Neural crest cell (in vitro differentiated cells): ENCODE data around the gene EMP2. TPM values are rescaled to one million over a fixed set of nuclear protein-coding genes. Genes with fewer than 3 reads are reported as not detected.

Experiments
- DNase-seq: peaks from one replicate; pipeline ENCODE4 v3.0.0; 2021; ENCODE audit warnings: low read depth, mixed read lengths, low spot score
- H3K27ac Mint-ChIP-seq: one replicate; pipeline ENCODE4 v1.8.0; 2021; ENCODE audit warnings: mild to moderate bottlenecking, mixed read lengths; ENCODE audit not compliant: unreplicated experiment
- H3K27me3 Mint-ChIP-seq: 2 replicates; pipeline ENCODE4 v1.8.0; 2021; ENCODE audit warnings: low read depth, mild to moderate bottlenecking, mixed read lengths
- H3K36me3 Mint-ChIP-seq: 2 replicates; pipeline ENCODE4 v1.8.0; 2021; ENCODE audit warnings: low read depth, mild to moderate bottlenecking, mixed read lengths
- H3K4me1 Mint-ChIP-seq: 2 replicates; pipeline ENCODE4 v1.8.0; 2021; ENCODE audit warnings: mixed read lengths
- H3K4me3 Mint-ChIP-seq: one replicate; pipeline ENCODE4 v1.8.0; 2021; ENCODE audit warnings: mild to moderate bottlenecking, mixed read lengths
- H3K9me3 Mint-ChIP-seq: 2 replicates; pipeline ENCODE4 v1.8.0; 2021; ENCODE audit warnings: mixed read lengths
- total RNA-seq: library from RNA; stranded (reverse); gene quantifications from 2 replicates; pipeline ENCODE4 v1.2.1, GENCODE V29; 2021
- TF ChIP-seq, protein P1 (sequence below): fragments of 200-600 bp; sonication (generic); conservative IDR thresholded peaks from 2 replicates; pipeline ENCODE4 v1.5.0; 2021; ENCODE audit warnings: antibody characterized with exemption, mild to moderate bottlenecking

Gene EMP2
- total RNA-seq, 1 donor from 2014 or later = 23.4 TPM

DNA sequence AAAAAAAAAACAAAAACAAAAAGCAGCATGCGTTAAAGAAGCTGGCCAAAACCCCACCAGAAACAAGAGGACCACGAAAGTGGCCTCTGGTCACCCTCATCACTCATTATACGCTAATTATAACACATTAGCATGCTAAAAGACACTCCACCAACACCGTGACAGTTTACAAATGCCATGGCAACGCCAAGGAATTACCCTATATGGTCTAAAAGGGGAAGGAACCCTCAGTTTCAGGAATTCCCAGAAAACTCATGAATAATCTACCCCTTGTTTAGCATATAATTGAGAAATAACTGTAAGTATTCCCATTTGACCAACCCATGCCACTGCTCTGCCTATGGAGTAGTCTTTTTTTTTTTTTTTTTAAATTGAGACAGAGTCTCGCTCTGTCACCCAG is 77.6 kb downstream of the EMP2 start:
- H3K27ac Mint-ChIP-seq = peak overlapping the region; percentile 47
- DNase-seq = no peak
- TF ChIP-seq, protein P1, sequence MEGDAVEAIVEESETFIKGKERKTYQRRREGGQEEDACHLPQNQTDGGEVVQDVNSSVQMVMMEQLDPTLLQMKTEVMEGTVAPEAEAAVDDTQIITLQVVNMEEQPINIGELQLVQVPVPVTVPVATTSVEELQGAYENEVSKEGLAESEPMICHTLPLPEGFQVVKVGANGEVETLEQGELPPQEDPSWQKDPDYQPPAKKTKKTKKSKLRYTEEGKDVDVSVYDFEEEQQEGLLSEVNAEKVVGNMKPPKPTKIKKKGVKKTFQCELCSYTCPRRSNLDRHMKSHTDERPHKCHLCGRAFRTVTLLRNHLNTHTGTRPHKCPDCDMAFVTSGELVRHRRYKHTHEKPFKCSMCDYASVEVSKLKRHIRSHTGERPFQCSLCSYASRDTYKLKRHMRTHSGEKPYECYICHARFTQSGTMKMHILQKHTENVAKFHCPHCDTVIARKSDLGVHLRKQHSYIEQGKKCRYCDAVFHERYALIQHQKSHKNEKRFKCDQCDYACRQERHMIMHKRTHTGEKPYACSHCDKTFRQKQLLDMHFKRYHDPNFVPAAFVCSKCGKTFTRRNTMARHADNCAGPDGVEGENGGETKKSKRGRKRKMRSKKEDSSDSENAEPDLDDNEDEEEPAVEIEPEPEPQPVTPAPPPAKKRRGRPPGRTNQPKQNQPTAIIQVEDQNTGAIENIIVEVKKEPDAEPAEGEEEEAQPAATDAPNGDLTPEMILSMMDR = no peak
- no peaks in the 10 kb centered on the region for H3K27me3 Mint-ChIP-seq
- no peaks in the 10 kb centered on the region for H3K4me1 Mint-ChIP-seq
- H3K4me3 Mint-ChIP-seq = no peak overlapping the region
- H3K9me3 Mint-ChIP-seq = peaks cover 5% of the 10 kb centered on the region
- no peaks in the 10 kb centered on the region for H3K36me3 Mint-ChIP-seq

DNA sequence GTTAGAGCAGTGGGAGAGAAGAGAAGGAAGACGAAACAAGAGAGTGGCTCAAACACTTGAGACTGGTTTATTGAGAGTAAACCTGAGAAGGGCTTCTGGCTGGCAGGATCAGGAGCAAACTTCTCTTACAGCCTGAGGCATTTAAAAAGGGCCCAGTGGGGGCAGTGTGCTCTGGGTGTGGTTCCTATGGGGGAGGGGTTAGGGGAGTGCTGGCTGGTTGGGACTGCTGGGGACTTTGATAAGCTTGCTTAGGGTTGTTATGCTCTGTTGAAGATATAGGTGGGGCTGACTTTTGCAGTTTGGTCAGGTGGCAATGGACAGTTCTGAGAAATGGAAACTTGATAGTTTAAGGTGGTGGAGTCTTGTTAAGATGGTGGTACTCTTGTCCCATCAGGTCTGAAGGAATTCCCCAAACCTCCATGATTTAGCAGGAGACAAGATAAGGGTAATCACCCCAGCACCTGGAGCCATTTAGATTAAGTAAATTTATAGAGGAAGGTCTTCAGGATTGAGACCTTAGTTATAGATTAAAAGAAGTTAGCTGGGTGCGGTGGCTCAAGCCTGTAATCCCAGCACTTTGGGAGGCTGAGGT is 79.3 kb downstream of the EMP2 start:
- H3K4me3 Mint-ChIP-seq = no peak overlapping the region
- H3K27me3 Mint-ChIP-seq = no peaks in the 10 kb centered on the region
- no peak overlapping the region for H3K27ac Mint-ChIP-seq
- no peaks in the 10 kb centered on the region for H3K4me1 Mint-ChIP-seq
- TF ChIP-seq, protein P1 = no peak
- peaks cover 5% of the 10 kb centered on the region for H3K9me3 Mint-ChIP-seq
- no peak for DNase-seq
- no peaks in the 10 kb centered on the region for H3K36me3 Mint-ChIP-seq

DNA sequence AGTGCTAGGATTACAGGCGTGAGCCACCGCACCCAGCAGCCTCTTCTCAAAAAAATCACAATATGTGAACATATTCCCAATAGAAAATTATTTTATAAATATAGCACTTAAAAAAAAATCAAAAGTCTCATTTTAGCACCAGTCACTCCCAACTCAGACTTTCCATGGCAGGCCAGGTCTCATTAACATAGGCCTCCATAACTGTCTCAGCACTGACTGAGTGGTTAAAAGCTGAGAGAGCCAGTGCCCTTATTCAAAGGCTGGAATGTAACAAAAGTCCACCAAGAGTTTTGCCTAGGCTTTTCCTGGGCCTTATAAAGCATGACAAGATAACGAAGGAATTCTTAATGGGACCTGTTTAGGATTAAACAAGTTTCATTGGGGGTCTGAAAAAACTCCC is 79.8 kb downstream of the EMP2 start:
- H3K36me3 Mint-ChIP-seq = no peaks in the 10 kb centered on the region
- no peaks in the 10 kb centered on the region for H3K4me1 Mint-ChIP-seq
- H3K27me3 Mint-ChIP-seq = no peaks in the 10 kb centered on the region
- no peak for DNase-seq
- TF ChIP-seq, protein P1 = no peak
- H3K4me3 Mint-ChIP-seq = no peak overlapping the region
- H3K27ac Mint-ChIP-seq = no peak overlapping the region
- H3K9me3 Mint-ChIP-seq = peaks cover 5% of the 10 kb centered on the region

DNA sequence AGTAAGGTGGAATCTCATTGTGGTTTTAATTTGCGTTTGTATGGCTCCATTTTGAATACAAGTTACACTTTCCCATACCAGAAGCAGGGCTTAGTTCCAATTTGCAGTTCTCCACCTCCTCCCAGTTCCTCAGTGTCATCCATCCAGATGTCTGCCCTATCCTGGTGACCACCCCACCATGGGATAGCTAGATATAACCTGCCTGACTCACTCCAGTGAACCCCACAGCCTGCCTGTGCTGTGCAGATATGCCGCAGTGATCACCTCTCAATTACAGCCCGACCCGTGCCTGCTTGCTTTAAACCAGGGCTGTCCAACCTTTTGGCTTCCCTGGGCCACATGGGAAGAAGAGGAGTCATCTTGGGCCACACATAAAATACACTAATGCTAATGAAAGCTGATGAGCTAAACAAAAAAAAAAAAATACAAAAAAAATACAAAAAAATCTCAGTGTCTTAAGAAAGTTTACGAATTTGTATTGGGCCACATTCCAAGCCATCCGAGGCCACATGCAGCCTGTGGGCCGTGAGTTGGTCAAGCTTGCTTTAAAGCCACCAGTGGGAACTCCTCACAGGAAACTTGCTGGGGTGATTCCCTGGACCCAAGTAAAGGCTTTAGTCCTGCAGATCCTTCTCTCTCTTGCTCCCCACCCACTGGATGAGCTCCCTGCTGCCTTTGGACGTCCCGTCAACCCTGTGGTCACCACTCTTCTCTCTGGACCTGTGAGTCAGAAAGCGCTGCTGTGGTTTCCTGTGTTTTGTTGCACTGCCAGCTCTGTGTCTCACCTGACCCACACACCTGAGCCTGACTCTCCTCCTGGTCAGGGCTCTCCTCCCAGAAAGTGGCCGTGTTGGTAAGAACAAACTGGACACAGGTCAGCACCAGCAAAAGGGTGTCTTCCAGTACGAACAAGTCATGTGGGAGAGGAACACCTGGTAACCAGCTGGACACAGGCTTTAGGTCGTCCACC is 83.0 kb downstream of the EMP2 start:
- TF ChIP-seq, protein P1 = no peak
- Mint-ChIP-seq H3K9me3 (peaks cover 8% of the 10 kb centered on the region), H3K27me3 (no peaks in the 10 kb centered on the region)

DNA sequence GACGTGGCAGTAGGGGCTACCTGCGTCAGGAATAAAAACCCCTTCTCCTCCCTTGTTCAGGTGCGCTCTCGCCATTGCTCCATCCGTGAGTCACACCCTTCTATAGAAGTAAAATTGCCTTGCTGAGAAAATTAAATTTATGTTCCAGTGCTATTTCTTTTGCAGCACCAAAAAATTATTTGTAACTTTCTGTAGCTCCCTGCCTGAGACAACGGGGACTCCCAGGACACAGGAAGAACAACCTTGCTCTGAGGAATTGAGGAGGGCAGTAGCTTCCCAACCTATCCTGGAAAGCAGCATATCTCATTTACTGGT is 85.4 kb downstream of the EMP2 start:
- Mint-ChIP-seq H3K4me1 (no peaks in the 10 kb centered on the region), H3K27me3 (no peaks in the 10 kb centered on the region), H3K9me3 (peaks cover 6% of the 10 kb centered on the region), H3K4me3 (no peak overlapping the region), H3K27ac (no peak overlapping the region), H3K36me3 (peaks cover 3% of the 10 kb centered on the region)
- DNase-seq = no peak
- TF ChIP-seq, protein P1 = no peak

More for the DNA sequence above, 83.0 kb downstream of the EMP2 start:
- no peaks in the 10 kb centered on the region for H3K4me1 Mint-ChIP-seq
- H3K27ac Mint-ChIP-seq = no peak overlapping the region
- no peak for DNase-seq
- peaks cover 3% of the 10 kb centered on the region for H3K36me3 Mint-ChIP-seq
- H3K4me3 Mint-ChIP-seq = no peak overlapping the region
